Measurements from ENCODE around the gene TTC28.

The TTC28 gene

DNA sequence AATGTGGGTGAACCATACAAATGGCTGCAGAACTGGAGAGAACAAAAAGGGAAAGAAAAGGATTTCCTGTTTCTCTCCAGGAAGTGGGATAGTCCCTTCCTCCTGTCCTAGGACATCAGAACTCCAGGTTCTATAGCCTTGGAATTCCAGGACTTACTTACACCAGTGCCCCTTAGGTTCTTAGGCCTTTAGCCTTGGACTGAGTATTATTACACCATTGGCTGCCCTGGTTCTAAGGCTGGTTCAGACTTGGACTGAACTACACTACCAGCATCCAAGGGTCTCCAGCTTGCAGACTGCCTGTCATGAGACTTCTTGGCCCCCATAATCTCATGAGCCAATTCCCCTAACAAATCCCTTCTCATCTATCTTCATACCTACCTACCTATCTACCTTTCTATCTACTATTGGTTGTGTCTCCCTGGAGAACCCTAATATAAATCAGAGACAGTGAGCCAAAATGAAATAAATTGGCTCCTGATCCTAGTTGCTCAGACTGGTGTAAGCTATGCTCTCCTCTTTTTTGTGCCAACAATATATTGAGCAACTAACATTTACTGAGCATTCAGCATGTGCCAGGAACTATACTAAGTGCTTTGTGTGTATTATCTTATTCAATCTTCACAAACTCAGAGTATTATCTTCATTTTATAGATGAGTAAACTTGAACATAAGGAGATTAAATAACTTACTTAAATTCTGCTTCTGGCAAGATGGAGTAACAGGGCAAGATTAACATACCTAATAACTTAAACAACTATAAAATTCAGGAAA, 303.7 kb downstream of the TTC28 start:
- no peak overlapping the region for H3K4me3 ChIP-seq (ENCODE audit: insufficient read depth, low read length, poor library complexity, severe bottlenecking)
- H3K27ac ChIP-seq (ENCODE audit: low read depth, low read length) = no peak overlapping the region
- H3K9me2 ChIP-seq (replicated peaks; ENCODE audit: insufficient read depth, low read length) = no peaks in the 10 kb centered on the region
- H3K9me3 ChIP-seq (ENCODE audit: insufficient read depth, low read length) = no peaks in the 10 kb centered on the region
- H3K36me3 ChIP-seq (ENCODE audit: low read length) = no peaks in the 10 kb centered on the region
- no peak overlapping the region for H2AFZ ChIP-seq (ENCODE audit: low read depth, low read length, severe bottlenecking)
- H3F3A ChIP-seq (ENCODE audit: insufficient read depth) = no peaks in the 10 kb centered on the region
- H3K27me3 ChIP-seq (ENCODE audit: low read length) = 0 out of 2 replicates have a peak, but pooled peaks cover 3% of the 10 kb centered on the region
- no peaks in the 10 kb centered on the region for H4K20me1 ChIP-seq (ENCODE audit: low read depth, low read length)
- TF ChIP-seq EZH2phosphoT487 (conservative IDR thresholded peaks at IDR 0.05; ENCODE audit: low read length) = no peak
- TF ChIP-seq, protein P1, sequence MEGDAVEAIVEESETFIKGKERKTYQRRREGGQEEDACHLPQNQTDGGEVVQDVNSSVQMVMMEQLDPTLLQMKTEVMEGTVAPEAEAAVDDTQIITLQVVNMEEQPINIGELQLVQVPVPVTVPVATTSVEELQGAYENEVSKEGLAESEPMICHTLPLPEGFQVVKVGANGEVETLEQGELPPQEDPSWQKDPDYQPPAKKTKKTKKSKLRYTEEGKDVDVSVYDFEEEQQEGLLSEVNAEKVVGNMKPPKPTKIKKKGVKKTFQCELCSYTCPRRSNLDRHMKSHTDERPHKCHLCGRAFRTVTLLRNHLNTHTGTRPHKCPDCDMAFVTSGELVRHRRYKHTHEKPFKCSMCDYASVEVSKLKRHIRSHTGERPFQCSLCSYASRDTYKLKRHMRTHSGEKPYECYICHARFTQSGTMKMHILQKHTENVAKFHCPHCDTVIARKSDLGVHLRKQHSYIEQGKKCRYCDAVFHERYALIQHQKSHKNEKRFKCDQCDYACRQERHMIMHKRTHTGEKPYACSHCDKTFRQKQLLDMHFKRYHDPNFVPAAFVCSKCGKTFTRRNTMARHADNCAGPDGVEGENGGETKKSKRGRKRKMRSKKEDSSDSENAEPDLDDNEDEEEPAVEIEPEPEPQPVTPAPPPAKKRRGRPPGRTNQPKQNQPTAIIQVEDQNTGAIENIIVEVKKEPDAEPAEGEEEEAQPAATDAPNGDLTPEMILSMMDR (IDR thresholded peaks at IDR 0.05; ENCODE audit: insufficient read depth, low read length, poor library complexity, severe bottlenecking) = no peak
- H3K79me2 ChIP-seq (ENCODE audit: insufficient read depth, low read length) = no peaks in the 10 kb centered on the region
- H3K9ac ChIP-seq (ENCODE audit: low read length) = no peak overlapping the region
- H3K4me2 ChIP-seq (ENCODE audit: low read depth, low read length, poor library complexity, severe bottlenecking) = no peak overlapping the region

DNA sequence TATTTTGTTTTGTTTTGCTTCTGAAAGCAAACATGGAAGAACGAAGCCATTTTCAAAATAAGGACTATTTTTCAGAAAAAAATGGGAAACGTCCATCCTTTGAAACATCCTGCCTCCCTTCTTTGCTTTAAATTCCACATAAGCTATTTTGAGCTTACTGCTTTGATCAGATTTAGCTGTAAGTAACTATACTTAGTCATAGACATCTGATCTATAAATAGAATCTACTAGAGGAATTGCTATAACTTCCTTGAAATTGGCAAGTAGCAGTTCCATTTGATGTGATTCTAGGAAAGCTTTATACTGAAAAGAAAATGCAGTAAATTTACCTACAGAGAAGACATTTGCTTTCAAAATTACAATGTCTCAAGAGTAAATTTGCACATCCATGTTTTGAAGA, 305.8 kb downstream of the TTC28 start:
- 0 out of 2 replicates have a peak, but pooled peaks cover 3% of the 10 kb centered on the region for H3K27me3 ChIP-seq (ENCODE audit: low read length)
- no peak overlapping the region for H3K27ac ChIP-seq (ENCODE audit: low read depth, low read length)
- H2AFZ ChIP-seq (ENCODE audit: low read depth, low read length, severe bottlenecking) = no peak overlapping the region
- H3K9me2 ChIP-seq (replicated peaks; ENCODE audit: insufficient read depth, low read length) = no peaks in the 10 kb centered on the region
- no peaks in the 10 kb centered on the region for H3K79me2 ChIP-seq (ENCODE audit: insufficient read depth, low read length)
- no peaks in the 10 kb centered on the region for H3F3A ChIP-seq (ENCODE audit: insufficient read depth)
- H3K4me3 ChIP-seq (ENCODE audit: insufficient read depth, low read length, poor library complexity, severe bottlenecking) = no peak overlapping the region
- H4K20me1 ChIP-seq (ENCODE audit: low read depth, low read length) = no peaks in the 10 kb centered on the region
- H3K9me3 ChIP-seq (ENCODE audit: insufficient read depth, low read length) = no peaks in the 10 kb centered on the region
- no peak overlapping the region for H3K4me2 ChIP-seq (ENCODE audit: low read depth, low read length, poor library complexity, severe bottlenecking)
- no peaks in the 10 kb centered on the region for H3K36me3 ChIP-seq (ENCODE audit: low read length)
- H3K9ac ChIP-seq (ENCODE audit: low read length) = no peak overlapping the region
- TF ChIP-seq EZH2phosphoT487 (conservative IDR thresholded peaks at IDR 0.05; ENCODE audit: low read length) = no peak
- TF ChIP-seq, protein P1 (IDR thresholded peaks at IDR 0.05; ENCODE audit: insufficient read depth, low read length, poor library complexity, severe bottlenecking) = no peak

DNA sequence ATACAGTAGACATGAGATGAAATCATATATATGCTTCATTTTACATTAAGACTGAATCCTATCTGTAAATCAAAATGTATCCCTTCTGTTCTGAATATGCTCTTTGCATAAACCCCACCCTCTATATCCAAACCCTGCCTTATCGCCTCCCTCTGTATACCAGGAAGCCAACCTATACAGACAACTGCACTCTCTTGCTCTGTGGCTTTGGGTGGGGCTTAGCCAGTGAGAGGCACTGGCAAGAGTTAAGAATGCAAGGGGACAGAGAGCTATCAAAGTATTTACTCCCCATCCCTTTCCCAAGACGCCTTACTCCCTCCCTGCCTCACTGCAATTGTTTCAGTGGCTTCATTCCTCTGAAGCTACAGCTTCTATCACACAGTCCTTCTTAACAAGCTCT, 309.8 kb downstream of the TTC28 start:
- no peak overlapping the region for H3K27ac ChIP-seq (ENCODE audit: low read depth, low read length)
- no peaks in the 10 kb centered on the region for H4K20me1 ChIP-seq (ENCODE audit: low read depth, low read length)
- no peak overlapping the region for H3K9ac ChIP-seq (ENCODE audit: low read length)
- H3K36me3 ChIP-seq (ENCODE audit: low read length) = no peaks in the 10 kb centered on the region
- H3K4me2 ChIP-seq (ENCODE audit: low read depth, low read length, poor library complexity, severe bottlenecking) = no peak overlapping the region
- H3K4me3 ChIP-seq (ENCODE audit: insufficient read depth, low read length, poor library complexity, severe bottlenecking) = no peak overlapping the region
- H3K27me3 ChIP-seq (ENCODE audit: low read length) = no peaks in the 10 kb centered on the region
- no peaks in the 10 kb centered on the region for H3K9me2 ChIP-seq (replicated peaks; ENCODE audit: insufficient read depth, low read length)
- H3K9me3 ChIP-seq (ENCODE audit: insufficient read depth, low read length) = no peaks in the 10 kb centered on the region
- H3F3A ChIP-seq (ENCODE audit: insufficient read depth) = no peaks in the 10 kb centered on the region
- TF ChIP-seq, protein P1 (IDR thresholded peaks at IDR 0.05; ENCODE audit: insufficient read depth, low read length, poor library complexity, severe bottlenecking) = no peak
- no peak for TF ChIP-seq EZH2phosphoT487 (conservative IDR thresholded peaks at IDR 0.05; ENCODE audit: low read length)
- H3K79me2 ChIP-seq (ENCODE audit: insufficient read depth, low read length) = no peaks in the 10 kb centered on the region
- H2AFZ ChIP-seq (ENCODE audit: low read depth, low read length, severe bottlenecking) = no peak overlapping the region

All from SU-DHL-6 (cell line).